Nephron progenitor cell (in vitro differentiated cells): ENCODE measurements around the gene CHST9.

Source experiments
- DNase-seq: peaks from one replicate; pipeline ENCODE4 v3.0.0; 2021
- H3K27ac Mint-ChIP-seq: 2 replicates; pipeline ENCODE4 v1.8.0; 2021; ENCODE audit warnings: mild to moderate bottlenecking, moderate library complexity, mixed read lengths
- H3K27me3 Mint-ChIP-seq: 2 replicates; pipeline ENCODE4 v1.8.0; 2021; ENCODE audit warnings: mild to moderate bottlenecking, low read depth, mixed read lengths; ENCODE audit not compliant: poor library complexity
- H3K36me3 Mint-ChIP-seq: 2 replicates; pipeline ENCODE4 v1.8.0; 2021; ENCODE audit warnings: low read depth, mixed read lengths
- H3K4me1 Mint-ChIP-seq: 2 replicates; pipeline ENCODE4 v1.8.0; 2021; ENCODE audit warnings: mixed read lengths
- H3K4me3 Mint-ChIP-seq: 2 replicates; pipeline ENCODE4 v1.8.0; 2021; ENCODE audit warnings: mild to moderate bottlenecking, moderate library complexity, mixed read lengths
- H3K9me3 Mint-ChIP-seq: 2 replicates; pipeline ENCODE4 v1.8.0; 2021; ENCODE audit warnings: mild to moderate bottlenecking, moderate library complexity, mixed read lengths
- CTCF ChIP-seq: fragments of 200-600 bp; sonication (generic); IDR thresholded peaks from 2 replicates; pipeline ENCODE4 v1.5.0; 2021; ENCODE audit warnings: antibody characterized with exemption

Gene CHST9

GRCh38 chr18:26965206-26965605 lies 219.9 kb downstream of the CHST9 start:
- Mint-ChIP-seq H3K36me3 (no peaks in the 10 kb centered on the region), H3K27me3 (no peaks in the 10 kb centered on the region), H3K9me3 (no peaks in the 10 kb centered on the region), H3K27ac (no peak overlapping the region), H3K4me1 (no peaks in the 10 kb centered on the region), H3K4me3 (no peak overlapping the region)
- no peak for DNase-seq
- no peak for TF ChIP-seq CTCF

GRCh38 chr18:26963292-26963691 lies 221.8 kb downstream of the CHST9 start:
- H3K4me1 Mint-ChIP-seq, result no peaks in the 10 kb centered on the region
- no peak overlapping the region for H3K27ac Mint-ChIP-seq
- no peak for TF ChIP-seq CTCF
- H3K36me3 Mint-ChIP-seq, result no peaks in the 10 kb centered on the region
- no peak for DNase-seq
- no peaks in the 10 kb centered on the region for H3K9me3 Mint-ChIP-seq
- peaks cover 6% of the 10 kb centered on the region for H3K27me3 Mint-ChIP-seq
- no peak overlapping the region for H3K4me3 Mint-ChIP-seq

GRCh38 chr18:26961839-26962238 lies 223.3 kb downstream of the CHST9 start:
- TF ChIP-seq CTCF, result no peak
- Mint-ChIP-seq H3K27me3 (peaks cover 6% of the 10 kb centered on the region), H3K4me1 (no peaks in the 10 kb centered on the region), H3K4me3 (no peak overlapping the region), H3K36me3 (no peaks in the 10 kb centered on the region), H3K9me3 (no peaks in the 10 kb centered on the region), H3K27ac (no peak overlapping the region)
- no peak for DNase-seq

- Mint-ChIP-seq H3K4me3 (no peak overlapping the region), H3K9me3 (no peaks in the 10 kb centered on the region)
These were observed 224.2 kb downstream of the CHST9 start for GRCh38 chr18:26960911-26961310.

GRCh38 chr18:26956863-26957262 lies 228.2 kb downstream of the CHST9 start:
- Mint-ChIP-seq H3K27ac (no peak overlapping the region), H3K36me3 (no peaks in the 10 kb centered on the region), H3K9me3 (no peaks in the 10 kb centered on the region), H3K27me3 (peaks cover 10% of the 10 kb centered on the region), H3K4me3 (no peak overlapping the region), H3K4me1 (no peaks in the 10 kb centered on the region)
- TF ChIP-seq CTCF, result no peak
- no peak for DNase-seq

More at GRCh38 chr18:26960911-26961310, 224.2 kb downstream of the CHST9 start:
- no peak for DNase-seq
- Mint-ChIP-seq H3K27me3 (peaks cover 6% of the 10 kb centered on the region), H3K36me3 (no peaks in the 10 kb centered on the region), H3K4me1 (no peaks in the 10 kb centered on the region), H3K27ac (no peak overlapping the region)
- no peak for TF ChIP-seq CTCF

- Mint-ChIP-seq H3K9me3 (peaks cover 18% of the 10 kb centered on the region), H3K4me1 (no peaks in the 10 kb centered on the region), H3K27me3 (peaks cover 3% of the 10 kb centered on the region), H3K36me3 (no peaks in the 10 kb centered on the region), H3K4me3 (no peak overlapping the region), H3K27ac (no peak overlapping the region)
- no peak for TF ChIP-seq CTCF
- no peak for DNase-seq
These were observed 236.4 kb downstream of the CHST9 start for GRCh38 chr18:26948703-26949102.
